ENCODE measurements around the gene PRMT7. TPM values are rescaled to one million over a fixed set of nuclear protein-coding genes. Genes with fewer than 3 reads are reported as not detected.

PRMT7 gene
- polyA plus RNA-seq, 1 donor from 2014 or later: 203 TPM

GRCh38 chr16:68289202-68289601 is 21.6 kb upstream of the PRMT7 start:
- H3K9me2 ChIP-seq (ENCODE audit: insufficient read depth, low read length): no peaks in the 10 kb centered on the region
- no peaks in the 10 kb centered on the region for H3K9me3 ChIP-seq (ENCODE audit: low read length)
- H4K20me1 ChIP-seq (ENCODE audit: insufficient read depth): no peaks in the 10 kb centered on the region
- H3K9ac ChIP-seq (ENCODE audit: low read length): no peak overlapping the region
- no peak for TF ChIP-seq TAF1 (IDR thresholded peaks at IDR 0.05; ENCODE audit: low read depth)
- TF ChIP-seq RAD21 (conservative IDR thresholded peaks at IDR 0.05): no peak
- TF ChIP-seq EZH2 (IDR thresholded peaks at IDR 0.05; ENCODE audit: borderline replicate concordance, insufficient read depth, low read length, poor library complexity, severe bottlenecking): no peak
- no peak for TF ChIP-seq POLR2AphosphoS5 (IDR thresholded peaks at IDR 0.05)
- TF ChIP-seq, protein P1, sequence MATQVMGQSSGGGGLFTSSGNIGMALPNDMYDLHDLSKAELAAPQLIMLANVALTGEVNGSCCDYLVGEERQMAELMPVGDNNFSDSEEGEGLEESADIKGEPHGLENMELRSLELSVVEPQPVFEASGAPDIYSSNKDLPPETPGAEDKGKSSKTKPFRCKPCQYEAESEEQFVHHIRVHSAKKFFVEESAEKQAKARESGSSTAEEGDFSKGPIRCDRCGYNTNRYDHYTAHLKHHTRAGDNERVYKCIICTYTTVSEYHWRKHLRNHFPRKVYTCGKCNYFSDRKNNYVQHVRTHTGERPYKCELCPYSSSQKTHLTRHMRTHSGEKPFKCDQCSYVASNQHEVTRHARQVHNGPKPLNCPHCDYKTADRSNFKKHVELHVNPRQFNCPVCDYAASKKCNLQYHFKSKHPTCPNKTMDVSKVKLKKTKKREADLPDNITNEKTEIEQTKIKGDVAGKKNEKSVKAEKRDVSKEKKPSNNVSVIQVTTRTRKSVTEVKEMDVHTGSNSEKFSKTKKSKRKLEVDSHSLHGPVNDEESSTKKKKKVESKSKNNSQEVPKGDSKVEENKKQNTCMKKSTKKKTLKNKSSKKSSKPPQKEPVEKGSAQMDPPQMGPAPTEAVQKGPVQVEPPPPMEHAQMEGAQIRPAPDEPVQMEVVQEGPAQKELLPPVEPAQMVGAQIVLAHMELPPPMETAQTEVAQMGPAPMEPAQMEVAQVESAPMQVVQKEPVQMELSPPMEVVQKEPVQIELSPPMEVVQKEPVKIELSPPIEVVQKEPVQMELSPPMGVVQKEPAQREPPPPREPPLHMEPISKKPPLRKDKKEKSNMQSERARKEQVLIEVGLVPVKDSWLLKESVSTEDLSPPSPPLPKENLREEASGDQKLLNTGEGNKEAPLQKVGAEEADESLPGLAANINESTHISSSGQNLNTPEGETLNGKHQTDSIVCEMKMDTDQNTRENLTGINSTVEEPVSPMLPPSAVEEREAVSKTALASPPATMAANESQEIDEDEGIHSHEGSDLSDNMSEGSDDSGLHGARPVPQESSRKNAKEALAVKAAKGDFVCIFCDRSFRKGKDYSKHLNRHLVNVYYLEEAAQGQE (IDR thresholded peaks at IDR 0.05; ENCODE audit: borderline replicate concordance): no peak
- TF ChIP-seq CTCF (IDR thresholded peaks at IDR 0.05; ENCODE audit: poor library complexity, severe bottlenecking): no peak
- no peak for TF ChIP-seq EP300 (conservative IDR thresholded peaks at IDR 0.05; ENCODE audit: poor library complexity, severe bottlenecking)
- no peak for TF ChIP-seq SMC3 (conservative IDR thresholded peaks at IDR 0.05; ENCODE audit: poor library complexity)
- TF ChIP-seq MXI1 (conservative IDR thresholded peaks at IDR 0.05; ENCODE audit: poor library complexity, severe bottlenecking): no peak
- no peaks in the 10 kb centered on the region for H3K27me3 ChIP-seq (ENCODE audit: insufficient read depth, low read depth, low read length)
- H2AFZ ChIP-seq (ENCODE audit: low read depth, low read length): no peak overlapping the region
- H3K27ac ChIP-seq (ENCODE audit: low read length): no peak overlapping the region
- H3K4me2 ChIP-seq (ENCODE audit: low read length): no peak overlapping the region
- no peaks in the 10 kb centered on the region for H3K79me2 ChIP-seq (replicated peaks; ENCODE audit: insufficient read depth, low read length)
- peaks cover 4% of the 10 kb centered on the region for H3K36me3 ChIP-seq (ENCODE audit: insufficient read depth, low read length)
- no peaks in the 10 kb centered on the region for H3F3A ChIP-seq (ENCODE audit: insufficient read depth, low read length, poor library complexity, severe bottlenecking)
- no peak overlapping the region for H3K4me3 ChIP-seq (ENCODE audit: low read length)

DNA sequence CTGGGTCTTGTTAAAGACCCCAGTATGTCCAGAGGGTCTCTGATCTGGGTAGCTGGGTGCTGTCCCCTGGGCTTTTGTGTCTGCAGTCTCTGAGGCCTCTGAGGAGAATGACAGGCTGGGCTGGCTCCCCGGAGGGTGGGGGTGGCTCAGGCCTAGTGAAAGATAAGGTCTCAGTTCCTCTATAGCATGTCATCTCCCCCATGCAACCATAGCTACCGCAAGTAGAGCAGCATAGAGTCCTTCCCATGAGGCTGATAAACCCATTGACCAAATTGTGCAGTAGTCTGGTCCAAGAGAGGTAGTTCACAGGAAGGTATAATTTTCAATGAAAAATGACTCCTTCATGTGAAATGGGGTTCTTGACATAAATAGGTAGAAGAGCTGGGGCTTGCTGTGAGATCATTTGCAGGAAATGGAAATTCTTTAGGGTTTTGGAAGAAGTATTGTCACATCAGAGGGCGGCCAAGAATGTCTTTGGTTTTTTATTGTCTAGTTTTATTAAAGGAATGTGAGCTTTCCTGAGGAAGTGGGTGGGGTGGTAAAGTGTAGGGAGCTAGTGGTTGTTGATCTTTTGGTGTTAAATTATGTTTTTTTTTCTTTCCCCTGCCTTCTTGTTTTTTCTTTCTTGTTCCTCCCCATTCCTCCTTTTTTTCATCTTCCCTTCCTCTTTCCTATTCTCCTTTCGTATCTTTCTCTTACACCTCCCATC is 21.0 kb upstream of the PRMT7 start:
- Histone ChIP-seq H3K36me3 (ENCODE audit: insufficient read depth, low read length) (peaks cover 4% of the 10 kb centered on the region), H3K79me2 (replicated peaks; ENCODE audit: insufficient read depth, low read length) (no peaks in the 10 kb centered on the region), H3K4me2 (ENCODE audit: low read length) (no peak overlapping the region), H3K27ac (ENCODE audit: low read length) (no peak overlapping the region), H3K9me2 (ENCODE audit: insufficient read depth, low read length) (no peaks in the 10 kb centered on the region), H3K9ac (ENCODE audit: low read length) (no peak overlapping the region), H3K27me3 (ENCODE audit: insufficient read depth, low read depth, low read length) (no peaks in the 10 kb centered on the region), H3K4me3 (ENCODE audit: low read length) (no peak overlapping the region), H2AFZ (ENCODE audit: low read depth, low read length) (no peak overlapping the region), H3K9me3 (ENCODE audit: low read length) (no peaks in the 10 kb centered on the region), H4K20me1 (ENCODE audit: insufficient read depth) (no peaks in the 10 kb centered on the region), H3F3A (ENCODE audit: insufficient read depth, low read length, poor library complexity, severe bottlenecking) (no peaks in the 10 kb centered on the region)
- TF ChIP-seq, protein P1 (IDR thresholded peaks at IDR 0.05; ENCODE audit: borderline replicate concordance): no peak
- TF ChIP-seq EZH2 (IDR thresholded peaks at IDR 0.05; ENCODE audit: borderline replicate concordance, insufficient read depth, low read length, poor library complexity, severe bottlenecking) (no peak), POLR2AphosphoS5 (IDR thresholded peaks at IDR 0.05) (no peak), EP300 (conservative IDR thresholded peaks at IDR 0.05; ENCODE audit: poor library complexity, severe bottlenecking) (no peak), CTCF (IDR thresholded peaks at IDR 0.05; ENCODE audit: poor library complexity, severe bottlenecking) (no peak), MXI1 (conservative IDR thresholded peaks at IDR 0.05; ENCODE audit: poor library complexity, severe bottlenecking) (no peak), RAD21 (conservative IDR thresholded peaks at IDR 0.05) (no peak), TAF1 (IDR thresholded peaks at IDR 0.05; ENCODE audit: low read depth) (no peak), SMC3 (conservative IDR thresholded peaks at IDR 0.05; ENCODE audit: poor library complexity) (no peak)
